BJ (cell line): Measurements from ENCODE around the gene CCDC83. TPM values are rescaled to one million over a fixed set of nuclear protein-coding genes. Genes with fewer than 3 reads are reported as not detected.

Experiments
- CTCF ChIA-PET: fragments of 350-600 bp; formaldehyde crosslinking; extraction: SDS; loops from one replicate; lab custom pipeline; 2021; ENCODE audit warnings: antibody characterized with exemption, inconsistent platforms; lab: Yijun Ruan, JAX
- POLR2A ChIA-PET: fragments of 300-600 bp; sonication (Branson Sonifier 250); formaldehyde crosslinking; extraction: SDS; loops from one replicate; lab custom pipeline; 2021; ENCODE audit warnings: antibody characterized with exemption; lab: Charles Lee
- DNase-seq: peaks from one replicate; pipeline ENCODE4 v3.0.0-alpha.2; 2011; ENCODE audit warnings: low read depth
- H3K27me3 ChIP-seq: 2 replicates; pipeline ENCODE4 v1.6.0; 2011; ENCODE audit warnings: low read length; ENCODE audit not compliant: control insufficient read depth, insufficient read depth
- H3K36me3 ChIP-seq: 2 replicates; pipeline ENCODE4 v1.5.1; 2011; ENCODE audit warnings: low read length; ENCODE audit not compliant: control insufficient read depth, insufficient read depth
- H3K4me3 ChIP-seq: 2 replicates; pipeline ENCODE4 v1.5.1; 2011; ENCODE audit warnings: low read depth, mild to moderate bottlenecking, control low read depth, low read length
- polyA plus RNA-seq: library from polyadenylated mRNA; depleted of rRNA; stranded (reverse); fragments of >200 nt; gene quantifications from 2 replicates; pipeline ENCODE4 v1.2.3, GENCODE V29; 2011
- TF ChIP-seq, protein P1 (sequence below): IDR thresholded peaks from 2 replicates; pipeline ENCODE4 v1.5.1; 2011; ENCODE audit warnings: low read depth, mild to moderate bottlenecking, control low read depth, inconsistent platforms, low read length, moderate library complexity; ENCODE audit not compliant: insufficient read depth

CCDC83 gene
- polyA plus RNA-seq, 1 experiment = not detected

DNA sequence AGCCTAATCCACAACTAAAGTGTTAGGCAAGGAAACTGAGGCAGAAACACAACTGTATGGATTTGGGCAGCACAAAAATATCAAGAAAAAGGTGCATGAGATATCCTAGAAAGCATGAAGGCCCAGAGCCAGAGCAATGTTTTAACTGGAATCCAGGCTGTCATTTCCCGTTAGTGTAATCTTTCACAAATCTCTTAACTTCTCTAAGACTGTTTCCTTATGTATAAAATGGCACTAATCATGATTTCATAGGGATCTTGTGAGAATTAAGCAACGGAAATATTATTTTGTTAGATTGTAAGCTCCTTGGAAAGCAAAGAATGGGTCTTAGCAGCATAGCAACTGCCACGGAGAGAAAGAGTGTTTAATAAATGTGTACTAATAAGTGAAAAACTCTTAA lies 29.6 kb upstream of the CCDC83 start:
- DNase-seq = no peak
- H3K36me3 ChIP-seq = no peaks in the 10 kb centered on the region
- H3K4me3 ChIP-seq = no peak overlapping the region
- H3K27me3 ChIP-seq = no peaks in the 10 kb centered on the region
- POLR2A ChIA-PET = interaction anchor here (0.7 kb wide), 1 partner anchor 10 kb away, joined by 3 read pairs; no protein-coding TSS in a partner anchor
- CTCF ChIA-PET = interaction anchor here (1.0 to 4.9 kb wide), 7 partner anchors 9 to 131 kb away, joined by 3 to 26 read pairs (median 7); no protein-coding TSS in a partner anchor
- TF ChIP-seq, protein P1, sequence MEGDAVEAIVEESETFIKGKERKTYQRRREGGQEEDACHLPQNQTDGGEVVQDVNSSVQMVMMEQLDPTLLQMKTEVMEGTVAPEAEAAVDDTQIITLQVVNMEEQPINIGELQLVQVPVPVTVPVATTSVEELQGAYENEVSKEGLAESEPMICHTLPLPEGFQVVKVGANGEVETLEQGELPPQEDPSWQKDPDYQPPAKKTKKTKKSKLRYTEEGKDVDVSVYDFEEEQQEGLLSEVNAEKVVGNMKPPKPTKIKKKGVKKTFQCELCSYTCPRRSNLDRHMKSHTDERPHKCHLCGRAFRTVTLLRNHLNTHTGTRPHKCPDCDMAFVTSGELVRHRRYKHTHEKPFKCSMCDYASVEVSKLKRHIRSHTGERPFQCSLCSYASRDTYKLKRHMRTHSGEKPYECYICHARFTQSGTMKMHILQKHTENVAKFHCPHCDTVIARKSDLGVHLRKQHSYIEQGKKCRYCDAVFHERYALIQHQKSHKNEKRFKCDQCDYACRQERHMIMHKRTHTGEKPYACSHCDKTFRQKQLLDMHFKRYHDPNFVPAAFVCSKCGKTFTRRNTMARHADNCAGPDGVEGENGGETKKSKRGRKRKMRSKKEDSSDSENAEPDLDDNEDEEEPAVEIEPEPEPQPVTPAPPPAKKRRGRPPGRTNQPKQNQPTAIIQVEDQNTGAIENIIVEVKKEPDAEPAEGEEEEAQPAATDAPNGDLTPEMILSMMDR = no peak

GRCh38 chr11:85826116-85826855 lies 28.9 kb upstream of the CCDC83 start:
- CTCF ChIA-PET = interaction anchor here (0.6 to 4.9 kb wide), 14 partner anchors 9 to 141 kb away, joined by 3 to 26 read pairs (median 5); no protein-coding TSS in a partner anchor
- POLR2A ChIA-PET = interaction anchor here (0.7 kb wide), 1 partner anchor 11 kb away, joined by 3 read pairs; no protein-coding TSS in a partner anchor
- no peaks in the 10 kb centered on the region for H3K27me3 ChIP-seq
- DNase-seq = no peak
- TF ChIP-seq, protein P1 = peak; percentile 81
- no peak overlapping the region for H3K4me3 ChIP-seq
- H3K36me3 ChIP-seq = no peaks in the 10 kb centered on the region

GRCh38 chr11:85827748-85828639 lies 27.2 kb upstream of the CCDC83 start:
- POLR2A ChIA-PET = no interaction called here
- CTCF ChIA-PET = interaction anchor here (0.9 to 4.9 kb wide), 5 partner anchors 14 to 142 kb away, joined by 3 to 26 read pairs (median 6); partner anchors contain the start of genes CCDC83 and CCDC89
- Histone ChIP-seq H3K36me3 (no peaks in the 10 kb centered on the region), H3K4me3 (no peak overlapping the region), H3K27me3 (no peaks in the 10 kb centered on the region)
- peak; percentile 89 for DNase-seq
- TF ChIP-seq, protein P1 = no peak

DNA sequence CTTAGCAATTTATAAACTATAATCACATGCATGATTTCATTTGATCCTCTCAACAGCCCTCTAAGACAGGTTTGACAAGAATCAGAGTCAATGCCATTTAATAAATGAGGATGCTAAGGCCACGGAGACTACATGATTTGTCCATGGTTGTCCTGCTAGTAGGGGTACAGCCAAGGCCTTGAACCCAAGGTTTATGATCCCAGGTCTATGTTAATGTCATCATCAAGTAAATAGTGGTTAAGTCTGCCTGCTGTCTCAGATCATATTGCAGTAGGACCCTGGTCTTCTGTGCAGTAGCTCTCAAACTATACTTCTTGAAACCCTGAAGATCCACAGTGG lies 26.6 kb upstream of the CCDC83 start:
- TF ChIP-seq, protein P1 = no peak
- DNase-seq = no peak
- Histone ChIP-seq H3K27me3 (no peaks in the 10 kb centered on the region), H3K4me3 (no peak overlapping the region), H3K36me3 (no peaks in the 10 kb centered on the region)
- CTCF ChIA-PET = interaction anchor here (1.5 to 4.9 kb wide), 3 partner anchors 15 to 134 kb away, joined by 6 to 26 read pairs (median 8); partner anchors contain the start of gene CCDC83
- POLR2A ChIA-PET = no interaction called here
